ENCODE data around the gene SF3A2.
A peak's percentile ranks its signal among the peaks of the same experiment; 100 is the strongest.

The SF3A2 gene

DNA sequence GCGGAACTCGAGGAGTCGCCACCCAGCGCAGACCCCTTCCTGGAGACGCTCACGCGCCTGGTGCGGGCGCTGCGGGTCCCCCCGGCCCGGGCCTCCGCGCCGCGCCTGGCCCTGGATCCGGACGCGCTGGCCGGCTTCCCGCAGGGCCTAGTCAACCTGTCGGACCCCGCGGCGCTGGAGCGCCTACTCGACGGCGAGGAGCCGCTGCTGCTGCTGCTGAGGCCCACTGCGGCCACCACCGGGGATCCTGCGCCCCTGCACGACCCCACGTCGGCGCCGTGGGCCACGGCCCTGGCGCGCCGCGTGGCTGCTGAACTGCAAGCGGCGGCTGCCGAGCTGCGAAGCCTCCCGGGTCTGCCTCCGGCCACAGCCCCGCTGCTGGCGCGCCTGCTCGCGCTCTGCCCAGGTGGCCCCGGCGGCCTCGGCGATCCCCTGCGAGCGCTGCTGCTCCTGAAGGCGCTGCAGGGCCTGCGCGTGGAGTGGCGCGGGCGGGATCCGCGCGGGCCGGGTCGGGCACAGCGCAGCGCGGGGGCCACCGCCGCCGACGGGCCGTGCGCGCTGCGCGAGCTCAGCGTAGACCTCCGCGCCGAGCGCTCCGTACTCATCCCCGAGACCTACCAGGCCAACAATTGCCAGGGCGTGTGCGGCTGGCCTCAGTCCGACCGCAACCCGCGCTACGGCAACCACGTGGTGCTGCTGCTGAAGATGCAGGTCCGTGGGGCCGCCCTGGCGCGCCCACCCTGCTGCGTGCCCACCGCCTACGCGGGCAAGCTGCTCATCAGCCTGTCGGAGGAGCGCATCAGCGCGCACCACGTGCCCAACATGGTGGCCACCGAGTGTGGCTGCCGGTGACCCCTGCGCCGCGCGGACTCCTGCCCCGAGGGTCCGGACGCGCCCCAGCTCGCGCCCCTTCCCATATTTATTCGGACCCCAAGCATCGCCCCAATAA lies 14.8 kb downstream of the SF3A2 start:
- peaks cover 27% of the 10 kb centered on the region for H3K36me3 Mint-ChIP-seq (ENCODE audit: insufficient read depth)
- H3K9me3 Mint-ChIP-seq, result no peaks in the 10 kb centered on the region
- H3K4me3 Mint-ChIP-seq, result peak overlapping the region; percentile 67
- no peaks in the 10 kb centered on the region for H3K4me1 Mint-ChIP-seq
- DNase-seq (ENCODE audit: low spot score in 2 of 2), result no peak
- peak; percentile 21 for ATAC-seq (replicated peaks; ENCODE audit: extremely low read depth, poor library complexity, severe bottlenecking)
- H3K27ac Mint-ChIP-seq (ENCODE audit: low read depth), result no peak overlapping the region
- no peaks in the 10 kb centered on the region for H3K27me3 Mint-ChIP-seq

DNA sequence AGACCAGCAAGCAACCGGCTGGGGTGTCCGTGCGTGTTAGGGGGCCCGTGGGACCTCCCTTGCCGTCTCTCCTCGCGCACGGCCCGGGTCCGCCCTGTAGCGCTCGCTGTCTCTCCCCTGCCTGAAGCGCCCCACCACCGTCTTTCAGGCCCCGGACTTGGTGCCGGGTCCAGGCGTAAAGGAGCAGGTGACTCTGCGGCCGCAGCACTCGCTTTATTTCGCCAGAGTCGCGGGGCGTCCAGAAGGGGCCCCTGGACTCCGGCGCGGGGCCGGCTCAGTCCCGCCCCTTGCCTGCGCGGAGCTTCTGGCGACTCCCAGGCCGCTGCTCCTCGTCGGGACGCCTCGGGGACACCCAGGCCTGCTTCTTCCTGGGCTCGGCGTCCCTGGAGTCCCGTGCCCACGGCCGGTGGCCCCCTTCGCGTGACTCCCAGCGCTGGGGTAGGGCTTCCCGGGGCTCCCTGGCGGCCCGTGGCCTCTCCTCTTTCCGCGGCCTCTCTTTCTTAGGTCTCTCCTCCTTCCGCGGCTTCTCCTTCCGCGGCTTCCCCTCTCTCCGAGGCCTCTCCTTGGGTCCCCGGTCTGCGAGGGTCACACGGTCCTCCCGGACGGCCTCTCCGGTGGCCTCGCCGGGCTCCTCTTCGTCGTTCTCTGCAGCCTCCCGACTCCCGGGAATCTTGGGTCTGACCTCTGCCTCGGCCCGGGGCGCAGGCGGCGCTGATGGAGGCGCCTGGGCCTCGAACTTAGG lies 15.6 kb downstream of the SF3A2 start:
- no peaks in the 10 kb centered on the region for H3K9me3 Mint-ChIP-seq
- H3K36me3 Mint-ChIP-seq (ENCODE audit: insufficient read depth), result peaks cover 21% of the 10 kb centered on the region
- no peak for DNase-seq (ENCODE audit: low spot score in 2 of 2)
- H3K4me3 Mint-ChIP-seq, result peak overlapping the region; percentile 67
- ATAC-seq (replicated peaks; ENCODE audit: extremely low read depth, poor library complexity, severe bottlenecking), result no peak
- no peaks in the 10 kb centered on the region for H3K27me3 Mint-ChIP-seq
- peak overlapping the region; percentile 32 for H3K27ac Mint-ChIP-seq (ENCODE audit: low read depth)
- no peaks in the 10 kb centered on the region for H3K4me1 Mint-ChIP-seq

DNA sequence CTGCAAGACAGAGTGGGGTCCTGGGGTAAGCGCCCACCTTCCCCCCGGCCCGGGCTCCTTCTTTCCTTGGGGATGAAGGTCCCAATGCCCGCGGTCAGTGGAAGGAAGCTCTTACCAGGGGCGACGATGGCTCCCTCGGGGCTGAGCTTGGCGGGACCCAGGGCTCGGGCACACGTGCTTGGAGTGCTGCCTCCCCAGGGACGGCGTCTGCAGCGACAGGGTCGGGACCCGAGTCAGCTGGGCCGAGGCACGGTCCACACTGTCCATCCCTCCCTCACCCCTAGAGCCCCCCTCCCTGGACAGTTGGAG lies 16.1 kb downstream of the SF3A2 start:
- Mint-ChIP-seq H3K36me3 (ENCODE audit: insufficient read depth) (peaks cover 17% of the 10 kb centered on the region), H3K27ac (ENCODE audit: low read depth) (peak overlapping the region; percentile 32), H3K4me1 (no peaks in the 10 kb centered on the region), H3K4me3 (peak overlapping the region; percentile 67), H3K27me3 (no peaks in the 10 kb centered on the region), H3K9me3 (no peaks in the 10 kb centered on the region)
- no peak for ATAC-seq (replicated peaks; ENCODE audit: extremely low read depth, poor library complexity, severe bottlenecking)
- no peak for DNase-seq (ENCODE audit: low spot score in 2 of 2)

DNA sequence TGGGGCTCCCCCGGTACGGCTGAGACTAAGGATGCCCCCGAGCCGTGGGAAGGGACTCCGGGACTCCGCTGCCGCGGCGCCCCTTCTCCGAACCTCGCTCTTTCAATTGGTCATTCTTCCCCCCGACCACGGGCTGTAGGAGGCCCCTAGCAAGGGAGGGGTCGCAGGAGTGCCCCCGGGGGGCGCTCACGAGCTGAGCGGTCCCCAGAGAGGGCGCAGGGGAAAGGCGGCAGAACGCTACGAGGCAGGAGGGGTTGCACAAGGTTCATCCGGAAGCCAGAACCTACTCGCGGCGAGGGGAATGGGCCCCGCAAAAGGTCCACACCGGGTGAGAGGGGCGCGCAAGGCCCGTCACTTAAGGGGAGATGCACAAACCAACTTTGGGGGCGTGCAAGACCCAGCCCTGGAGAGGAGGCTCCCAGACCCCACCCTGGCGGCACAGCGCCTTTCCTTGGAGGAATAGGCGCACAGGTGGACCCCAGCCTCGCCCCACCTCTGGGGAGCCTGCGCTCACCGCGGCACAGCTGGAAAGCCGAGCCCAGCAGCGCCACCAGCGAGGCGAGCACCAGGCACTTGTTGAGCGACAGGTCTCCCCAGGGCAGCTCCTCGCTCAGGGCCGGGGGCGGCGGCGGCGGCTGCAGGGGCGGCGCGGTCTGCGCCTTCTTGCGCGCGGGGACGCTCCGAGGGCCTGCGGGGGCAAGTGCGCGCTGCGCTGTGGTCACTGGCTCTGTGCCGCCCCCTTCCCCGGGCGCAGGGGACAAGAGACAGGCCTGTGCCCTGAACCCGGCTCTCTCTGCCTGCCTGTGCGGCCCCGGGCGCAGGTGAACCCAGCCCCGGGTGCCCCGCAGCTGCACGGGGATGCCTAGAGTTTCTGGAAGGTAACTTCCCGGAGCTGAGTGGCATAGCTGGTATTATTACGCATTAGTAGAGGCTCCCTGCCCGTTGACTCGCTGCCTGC lies 16.8 kb downstream of the SF3A2 start:
- H3K36me3 Mint-ChIP-seq (ENCODE audit: insufficient read depth), result peaks cover 16% of the 10 kb centered on the region
- no peaks in the 10 kb centered on the region for H3K9me3 Mint-ChIP-seq
- ATAC-seq (replicated peaks; ENCODE audit: extremely low read depth, poor library complexity, severe bottlenecking), result no peak
- H3K4me1 Mint-ChIP-seq, result peaks cover 4% of the 10 kb centered on the region
- DNase-seq (ENCODE audit: low spot score in 2 of 2), result peak in 1 of 2 donors; percentile 31
- H3K4me3 Mint-ChIP-seq, result peak overlapping the region; percentile 67
- H3K27ac Mint-ChIP-seq (ENCODE audit: low read depth), result no peak overlapping the region
- no peaks in the 10 kb centered on the region for H3K27me3 Mint-ChIP-seq

DNA sequence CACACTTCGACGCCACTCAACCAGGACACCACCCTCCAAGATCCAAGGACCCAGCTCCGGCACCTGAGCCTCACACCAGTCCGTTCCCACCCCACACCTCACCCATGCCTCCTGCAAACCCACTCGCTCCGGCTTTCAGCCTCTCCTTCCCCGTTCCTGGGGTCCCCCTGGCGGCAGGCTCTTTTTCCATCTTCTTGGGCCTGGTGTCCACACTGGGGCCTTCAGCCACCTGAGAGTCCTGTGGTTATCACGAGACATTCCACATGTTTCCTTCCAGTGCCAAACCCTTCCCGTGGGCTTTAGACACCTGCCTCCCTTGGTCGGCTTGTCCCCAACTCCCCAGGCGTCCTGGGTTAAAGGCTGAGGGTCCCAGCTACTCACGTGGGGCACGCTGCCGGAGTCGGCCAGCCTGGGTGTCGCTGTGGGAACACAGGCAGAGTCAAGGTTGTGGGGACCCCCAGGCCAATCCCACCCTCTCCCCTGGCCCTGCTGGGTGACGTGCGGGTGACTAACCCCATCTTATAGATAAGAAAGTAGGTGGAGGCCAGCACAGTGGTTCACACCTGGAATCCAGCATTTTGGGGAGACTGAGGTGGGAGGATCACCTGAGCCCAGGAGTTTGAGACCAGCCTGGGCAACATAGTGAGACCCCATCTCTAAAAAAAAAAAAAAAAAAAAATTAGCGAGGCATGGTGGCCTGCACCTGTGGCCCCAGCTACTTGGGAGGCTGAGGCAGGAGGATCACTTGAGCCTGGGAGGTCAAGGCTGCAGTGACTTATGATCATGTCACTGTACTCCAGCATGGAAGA lies 17.6 kb downstream of the SF3A2 start:
- DNase-seq (ENCODE audit: low spot score in 2 of 2) (no peak), ATAC-seq (replicated peaks; ENCODE audit: extremely low read depth, poor library complexity, severe bottlenecking) (no peak)
- no peaks in the 10 kb centered on the region for H3K9me3 Mint-ChIP-seq
- peak overlapping the region; percentile 67 for H3K4me3 Mint-ChIP-seq
- H3K27ac Mint-ChIP-seq (ENCODE audit: low read depth), result no peak overlapping the region
- no peaks in the 10 kb centered on the region for H3K27me3 Mint-ChIP-seq
- H3K4me1 Mint-ChIP-seq, result peaks cover 8% of the 10 kb centered on the region
- H3K36me3 Mint-ChIP-seq (ENCODE audit: insufficient read depth), result peaks cover 14% of the 10 kb centered on the region

DNA sequence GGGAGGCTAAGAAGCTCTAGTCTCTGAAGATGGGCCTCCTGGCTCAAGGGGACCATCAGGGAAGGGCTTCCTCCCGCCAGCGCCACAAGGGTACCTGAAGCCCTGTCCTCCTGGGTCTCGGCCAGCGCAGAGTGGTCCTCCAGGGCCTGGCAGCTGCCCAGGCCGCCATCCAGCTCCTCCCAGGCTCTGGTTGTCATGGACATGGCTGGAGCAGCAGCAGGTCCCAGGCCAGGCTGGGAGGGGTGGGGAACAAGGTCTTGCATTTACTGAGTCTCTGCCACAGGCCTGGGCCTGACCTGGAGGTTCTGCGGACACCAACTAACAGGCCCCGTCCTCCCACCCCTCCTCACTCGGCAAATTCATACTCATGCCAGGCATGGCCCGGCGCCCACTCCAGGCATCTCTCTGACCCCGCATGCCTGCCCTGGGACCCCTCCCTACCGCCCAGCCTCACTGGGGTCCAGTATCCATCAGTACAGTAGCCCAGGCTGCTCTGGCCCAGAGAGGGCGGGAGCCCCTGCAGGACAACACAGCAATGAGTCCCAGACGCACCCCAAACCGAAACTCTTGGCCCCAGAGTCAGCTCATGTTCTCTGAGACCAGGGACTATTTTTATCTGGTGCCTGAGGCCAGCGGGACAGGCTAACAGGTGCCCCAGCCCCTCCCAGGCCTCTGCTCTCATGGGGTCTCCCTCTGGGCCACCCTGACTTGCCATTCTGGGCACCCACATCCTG lies 18.7 kb downstream of the SF3A2 start:
- H3K27ac Mint-ChIP-seq (ENCODE audit: low read depth), result no peak overlapping the region
- H3K36me3 Mint-ChIP-seq (ENCODE audit: insufficient read depth), result peaks cover 16% of the 10 kb centered on the region
- no peaks in the 10 kb centered on the region for H3K9me3 Mint-ChIP-seq

DNA sequence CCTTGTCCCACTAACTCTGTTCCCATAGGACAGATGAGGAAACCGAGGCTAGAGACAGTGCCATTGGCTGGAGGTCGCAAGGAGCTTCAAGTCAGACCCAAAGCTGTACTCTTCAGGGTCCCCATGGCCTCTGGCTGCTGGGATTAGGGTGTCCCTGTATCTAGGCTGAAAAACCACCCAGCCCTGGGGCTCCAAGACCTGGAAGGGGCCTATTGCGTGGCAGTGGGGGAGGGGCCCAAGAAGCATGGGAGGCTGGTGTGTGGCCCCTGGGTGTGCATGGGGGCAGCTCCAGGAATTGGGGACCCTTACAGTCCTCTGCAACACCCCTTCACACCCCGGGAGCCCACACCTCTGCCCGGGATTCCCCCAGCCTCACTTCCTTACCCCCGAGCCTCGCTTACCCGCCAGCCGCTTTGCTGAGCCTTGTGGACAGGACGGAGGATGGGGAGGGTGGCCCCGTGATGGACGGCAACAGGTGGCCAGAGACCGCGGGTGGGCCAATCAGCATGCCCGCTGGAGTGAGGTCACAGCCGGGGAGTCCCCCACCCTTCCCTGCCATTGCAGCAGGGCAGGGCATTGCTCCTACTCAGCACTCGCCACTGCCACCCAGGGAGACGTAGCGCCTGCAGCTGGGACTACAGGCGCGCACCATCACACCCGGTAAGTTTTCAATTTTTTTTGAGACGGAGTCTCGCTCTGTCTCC lies 19.5 kb downstream of the SF3A2 start, which contains the start of gene JSRP1:
TSS of gene JSRP1 (minus strand) at position 436 of the 704 bp plus-strand sequence. CDS start 1,103 bp downstream, outside the sequence.
- ATAC-seq (replicated peaks; ENCODE audit: extremely low read depth, poor library complexity, severe bottlenecking) (no peak), DNase-seq (ENCODE audit: low spot score in 2 of 2) (no peak)
- Mint-ChIP-seq H3K36me3 (ENCODE audit: insufficient read depth) (peaks cover 16% of the 10 kb centered on the region), H3K27ac (ENCODE audit: low read depth) (peak within 1 kb of the TSS; percentile 95), H3K9me3 (no peaks in the 10 kb centered on the region), H3K27me3 (no peaks in the 10 kb centered on the region), H3K4me1 (peaks cover 19% of the 10 kb centered on the region), H3K4me3 (peak within 1 kb of the TSS; percentile 37)

More for the DNA sequence above, 18.7 kb downstream of the SF3A2 start:
- peak overlapping the region; percentile 37 for H3K4me3 Mint-ChIP-seq
- DNase-seq (ENCODE audit: low spot score in 2 of 2), result no peak
- no peak for ATAC-seq (replicated peaks; ENCODE audit: extremely low read depth, poor library complexity, severe bottlenecking)
- peaks cover 15% of the 10 kb centered on the region for H3K4me1 Mint-ChIP-seq
- H3K27me3 Mint-ChIP-seq, result no peaks in the 10 kb centered on the region

DNA sequence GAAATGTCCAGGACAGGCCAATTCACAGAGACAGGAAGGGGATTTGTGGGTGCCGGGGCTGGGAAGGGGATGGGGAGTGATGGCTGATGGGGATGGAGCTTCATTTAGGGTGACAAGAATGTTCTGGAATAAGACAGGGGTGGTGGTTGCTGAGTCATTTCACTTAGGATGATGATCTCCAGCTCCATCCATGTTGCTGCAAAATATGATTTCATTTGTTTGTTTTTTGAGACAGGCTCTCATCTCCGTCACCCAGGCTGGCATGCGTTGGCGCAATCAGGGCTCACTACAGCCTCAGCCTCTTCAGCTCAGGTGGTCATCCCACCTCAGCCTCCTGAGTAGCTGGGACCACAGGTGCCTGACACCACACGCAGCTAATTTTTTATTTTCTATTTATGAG lies 22.7 kb downstream of the SF3A2 start:
- Mint-ChIP-seq H3K4me1 (peaks cover 19% of the 10 kb centered on the region), H3K9me3 (no peaks in the 10 kb centered on the region), H3K4me3 (no peak overlapping the region), H3K27ac (ENCODE audit: low read depth) (peak overlapping the region; percentile 90), H3K27me3 (no peaks in the 10 kb centered on the region), H3K36me3 (ENCODE audit: insufficient read depth) (peaks cover 7% of the 10 kb centered on the region)
- ATAC-seq (replicated peaks; ENCODE audit: extremely low read depth, poor library complexity, severe bottlenecking), result no peak
- no peak for DNase-seq (ENCODE audit: low spot score in 2 of 2)

DNA sequence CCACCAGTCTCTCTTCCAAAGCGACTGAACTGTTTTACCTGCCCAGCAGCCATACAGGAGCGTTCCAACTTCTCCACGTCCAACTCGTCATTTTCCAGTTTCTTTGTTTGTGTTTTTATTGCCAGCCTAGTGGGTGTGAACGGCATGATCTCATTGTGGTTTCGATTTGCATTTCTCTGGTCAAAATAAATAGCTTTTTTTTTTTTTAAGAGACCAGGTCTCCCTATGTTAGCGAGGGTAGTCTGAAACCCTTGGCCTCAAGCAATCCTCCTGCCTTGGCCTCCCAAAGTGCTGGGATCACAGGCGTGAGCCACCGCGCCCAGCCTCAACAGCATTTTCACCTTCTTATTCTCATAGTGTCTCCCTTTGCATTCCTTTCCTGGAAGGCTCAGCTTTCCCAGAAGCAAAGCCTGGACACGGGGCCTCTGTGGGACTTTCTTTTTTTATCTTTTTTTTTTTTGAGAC lies 23.7 kb downstream of the SF3A2 start:
- no peaks in the 10 kb centered on the region for H3K9me3 Mint-ChIP-seq
- peak overlapping the region; percentile 75 for H3K4me3 Mint-ChIP-seq
- H3K4me1 Mint-ChIP-seq, result peaks cover 19% of the 10 kb centered on the region
- H3K27ac Mint-ChIP-seq (ENCODE audit: low read depth), result peak overlapping the region; percentile 90
- DNase-seq (ENCODE audit: low spot score in 2 of 2) (no peak), ATAC-seq (replicated peaks; ENCODE audit: extremely low read depth, poor library complexity, severe bottlenecking) (peak; percentile 39)
- no peaks in the 10 kb centered on the region for H3K27me3 Mint-ChIP-seq
- peaks cover 7% of the 10 kb centered on the region for H3K36me3 Mint-ChIP-seq (ENCODE audit: insufficient read depth)

DNA sequence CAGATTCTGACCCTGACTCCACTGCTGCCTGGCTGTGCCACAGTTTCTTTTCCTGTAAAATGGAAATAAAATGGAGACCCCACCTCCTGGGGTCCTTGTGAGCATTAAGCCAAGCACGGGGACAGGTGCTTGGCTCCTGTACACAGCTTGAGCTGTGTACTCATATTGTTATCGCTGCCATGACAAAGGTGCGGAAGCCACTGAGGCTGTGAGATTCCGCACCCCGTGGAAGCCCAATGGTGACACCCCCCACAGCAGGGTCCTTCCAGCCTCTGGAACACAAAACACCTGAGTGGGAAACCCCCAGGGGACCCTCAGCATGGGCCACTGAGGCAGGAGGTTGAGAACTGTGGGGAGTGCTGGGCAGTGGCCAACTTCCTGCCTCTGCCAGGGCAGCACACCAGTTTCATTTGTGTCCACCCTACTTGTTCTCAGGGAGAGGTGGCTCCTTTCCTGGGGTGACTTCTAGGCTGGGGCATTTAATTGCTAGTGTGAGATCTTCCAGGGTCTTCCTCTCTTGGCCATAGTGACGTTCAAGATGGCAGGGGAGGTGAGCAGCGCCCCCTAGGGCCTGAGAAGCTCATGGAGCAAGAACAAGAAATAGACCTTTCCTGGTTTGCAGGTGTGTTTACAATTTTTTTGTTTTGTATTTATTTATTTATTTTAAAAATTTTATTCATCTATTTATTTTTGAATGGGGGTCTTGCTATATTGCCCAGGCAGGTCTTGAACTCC lies 25.0 kb downstream of the SF3A2 start:
- Mint-ChIP-seq H3K4me1 (peaks cover 22% of the 10 kb centered on the region), H3K4me3 (peak overlapping the region; percentile 7), H3K27me3 (no peaks in the 10 kb centered on the region), H3K36me3 (ENCODE audit: insufficient read depth) (peaks cover 7% of the 10 kb centered on the region), H3K27ac (ENCODE audit: low read depth) (no peak overlapping the region), H3K9me3 (no peaks in the 10 kb centered on the region)
- ATAC-seq (replicated peaks; ENCODE audit: extremely low read depth, poor library complexity, severe bottlenecking) (no peak), DNase-seq (ENCODE audit: low spot score in 2 of 2) (no peak)
